DMS114 treated with DMSO at 0.1 percent for 48 hours (cell line): Measurements from ENCODE around the gene SEMA6B.
"Not testable (repeated sequence)": the region's sequence is repeated elsewhere in the genome, so short reads cannot be mapped to it uniquely, and the experiment has no call there.

ENCODE experiments used
- DNase-seq: peaks from one replicate; lab custom pipeline; 2025; ENCODE audit not compliant: unreplicated experiment; lab: John Stamatoyannopoulos, UW

Gene SEMA6B

DNA sequence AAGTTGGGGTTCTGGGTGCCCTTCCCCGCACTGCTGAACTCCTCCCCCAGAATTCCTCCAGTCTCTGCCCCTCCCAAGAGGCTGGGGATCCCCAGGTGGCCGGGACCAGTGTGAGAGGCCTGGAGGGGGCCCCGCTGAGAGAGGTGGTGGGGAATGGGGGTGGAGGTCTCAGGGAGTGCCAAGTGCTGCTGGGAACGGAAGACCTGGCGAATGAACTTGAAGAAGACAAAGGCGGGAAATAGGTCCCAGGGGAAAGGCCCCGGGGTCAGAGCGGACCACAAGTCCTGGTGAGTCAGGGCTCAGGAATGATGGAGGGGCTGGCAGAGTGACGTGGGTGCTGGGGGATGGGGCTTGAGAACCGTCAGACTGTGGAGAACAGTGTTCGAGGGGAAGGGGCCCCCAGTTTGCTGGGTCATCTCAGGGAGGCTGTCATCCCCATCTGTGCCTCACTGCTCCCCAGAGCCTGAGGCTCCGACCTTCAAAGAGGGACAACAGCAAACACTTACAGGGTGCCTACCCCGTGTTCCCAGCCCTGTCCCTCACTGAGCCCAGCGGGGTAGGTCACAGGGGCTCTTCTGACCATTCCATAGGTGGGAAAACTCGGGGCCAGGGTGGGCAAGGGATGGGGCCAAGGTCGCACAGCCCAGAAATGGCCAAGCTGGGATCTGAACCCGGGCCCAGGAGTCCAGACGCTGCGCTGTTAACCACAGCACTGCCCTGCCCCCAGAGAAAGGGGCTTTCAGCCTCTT, 16.0 kb upstream of the SEMA6B start:
- no peak for DNase-seq

DNA sequence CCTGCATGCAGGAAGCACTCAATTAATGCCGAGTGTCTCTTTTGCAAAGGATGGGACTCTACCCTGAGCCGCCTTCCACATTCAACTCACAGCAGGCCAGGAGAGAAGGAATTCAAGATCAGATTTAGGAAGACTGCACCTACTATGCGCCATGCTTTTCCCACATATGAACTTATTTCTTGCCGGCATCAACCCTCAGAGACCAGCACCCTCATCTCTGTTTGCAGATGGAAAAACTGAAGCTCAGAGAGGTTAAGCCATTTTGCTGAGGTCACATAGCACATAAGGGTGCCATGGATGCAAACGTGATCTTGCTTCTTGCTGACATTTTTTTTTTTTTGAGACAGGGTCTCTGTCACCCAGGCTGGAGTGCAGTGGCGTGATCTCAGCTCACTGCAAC, 14.2 kb upstream of the SEMA6B start:
- no peak for DNase-seq

DNA sequence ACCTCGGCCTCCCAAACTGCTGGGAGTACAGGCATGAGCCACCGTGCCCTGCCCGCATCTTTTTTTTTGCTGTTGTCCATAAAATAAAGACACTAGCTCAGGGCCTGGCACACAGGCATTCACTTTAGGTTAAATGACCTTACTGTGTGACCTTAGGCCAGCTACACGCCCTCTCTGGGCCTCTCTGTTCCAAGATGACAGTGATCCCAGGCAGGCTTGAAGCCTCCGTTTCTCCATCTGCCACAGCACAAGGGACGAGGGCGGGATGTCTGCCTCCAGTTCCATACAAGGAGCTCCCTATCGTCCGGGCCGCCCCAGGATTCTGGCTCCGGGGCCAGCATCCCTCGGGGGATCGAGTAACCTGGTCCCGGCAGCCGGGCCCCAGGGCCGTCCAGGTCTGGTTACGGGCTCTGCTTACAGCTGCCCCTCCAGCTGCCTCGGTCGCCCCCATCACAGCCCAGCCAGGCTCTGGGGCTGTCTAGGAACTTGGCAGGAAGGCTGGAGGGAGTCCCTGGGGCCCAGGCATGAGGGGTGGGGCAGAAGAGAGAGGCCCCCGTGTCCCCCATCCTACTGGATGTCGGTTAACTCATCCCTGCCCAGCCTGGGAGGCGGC, 11.9 kb upstream of the SEMA6B start:
- DNase-seq = no peak

DNA sequence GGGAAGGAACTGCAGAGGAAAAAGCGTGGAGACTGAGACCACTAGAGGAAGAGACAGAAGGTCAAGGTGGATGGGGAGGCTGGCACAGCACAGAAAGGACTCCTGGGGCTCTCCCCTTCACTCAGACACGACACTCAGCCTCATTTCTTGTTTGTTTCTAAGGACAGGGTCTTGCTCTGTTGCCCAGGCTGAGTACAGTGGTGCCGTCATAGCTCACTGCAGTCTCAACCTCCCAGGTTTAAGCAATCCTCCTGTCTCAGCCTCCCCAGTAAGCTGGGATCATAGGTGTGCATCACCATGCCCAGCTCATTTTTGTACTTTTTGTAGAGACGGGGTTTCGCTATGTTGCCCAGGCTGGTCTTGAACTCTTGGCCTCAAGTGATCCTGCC, 11.4 kb upstream of the SEMA6B start:
- DNase-seq = no peak

DNA sequence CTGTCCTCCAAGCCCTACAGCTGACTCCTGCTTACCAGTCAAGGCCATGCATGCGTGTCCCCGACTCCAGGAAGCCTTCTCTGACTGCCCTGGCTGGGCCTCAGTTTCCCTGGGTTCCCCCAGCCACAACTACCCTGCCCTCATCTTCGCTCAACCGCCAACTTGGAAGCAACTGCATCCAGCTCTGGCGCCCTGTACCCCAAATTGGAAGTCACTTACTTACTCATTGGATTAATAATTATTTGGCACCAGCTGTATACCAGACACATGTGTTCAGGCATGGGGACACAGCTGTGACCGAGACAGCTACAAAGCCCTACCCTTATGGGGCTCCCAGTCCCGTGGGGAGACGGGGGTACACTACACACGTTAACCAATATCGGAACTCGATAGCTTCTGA, 10.9 kb upstream of the SEMA6B start:
- DNase-seq = no peak

DNA sequence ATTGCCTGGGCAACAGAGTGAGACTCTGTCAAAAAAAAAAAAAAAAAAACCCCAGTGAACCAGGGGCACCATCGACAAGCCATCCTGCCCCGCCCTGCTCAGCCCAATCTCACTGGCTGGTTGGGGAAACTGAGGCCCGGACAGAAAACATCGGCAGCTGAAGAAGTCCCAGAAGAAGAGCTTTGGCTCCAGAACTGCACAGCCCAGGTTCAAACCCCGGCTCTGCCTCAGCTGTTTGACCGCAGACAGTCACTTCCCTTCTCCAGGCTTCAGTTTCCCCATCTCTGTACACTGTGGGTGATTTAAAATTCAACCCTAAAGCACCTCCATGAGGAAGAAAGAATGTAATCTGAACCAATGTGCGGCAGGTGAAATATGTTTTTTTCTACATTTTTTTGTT, 9.4 kb upstream of the SEMA6B start:
- no peak for DNase-seq

DNA sequence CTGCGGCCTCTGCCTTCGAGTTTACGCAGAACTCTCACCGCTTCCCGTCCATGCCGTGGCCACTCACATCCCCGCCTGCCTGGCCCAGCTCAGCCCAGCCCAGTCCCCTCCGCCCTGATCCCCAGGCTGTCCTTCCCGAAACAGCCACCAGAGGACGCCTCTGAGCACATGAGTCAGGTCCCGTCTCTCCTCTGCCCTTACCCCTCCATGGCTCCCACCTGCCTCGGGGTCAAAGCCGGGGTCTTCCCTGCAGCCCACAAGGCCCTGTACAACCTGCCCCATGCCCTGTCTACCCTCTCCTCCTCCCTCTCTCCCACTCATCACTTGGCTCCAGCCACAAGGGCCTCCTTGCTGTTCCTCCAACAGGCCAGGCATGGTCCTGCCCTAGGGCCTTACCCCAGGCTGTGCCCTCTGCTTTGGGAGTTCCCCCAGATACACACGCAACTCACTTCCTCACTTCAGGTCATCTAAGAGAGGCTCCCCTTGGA, 8.1 kb upstream of the SEMA6B start:
- no peak for DNase-seq

DNA sequence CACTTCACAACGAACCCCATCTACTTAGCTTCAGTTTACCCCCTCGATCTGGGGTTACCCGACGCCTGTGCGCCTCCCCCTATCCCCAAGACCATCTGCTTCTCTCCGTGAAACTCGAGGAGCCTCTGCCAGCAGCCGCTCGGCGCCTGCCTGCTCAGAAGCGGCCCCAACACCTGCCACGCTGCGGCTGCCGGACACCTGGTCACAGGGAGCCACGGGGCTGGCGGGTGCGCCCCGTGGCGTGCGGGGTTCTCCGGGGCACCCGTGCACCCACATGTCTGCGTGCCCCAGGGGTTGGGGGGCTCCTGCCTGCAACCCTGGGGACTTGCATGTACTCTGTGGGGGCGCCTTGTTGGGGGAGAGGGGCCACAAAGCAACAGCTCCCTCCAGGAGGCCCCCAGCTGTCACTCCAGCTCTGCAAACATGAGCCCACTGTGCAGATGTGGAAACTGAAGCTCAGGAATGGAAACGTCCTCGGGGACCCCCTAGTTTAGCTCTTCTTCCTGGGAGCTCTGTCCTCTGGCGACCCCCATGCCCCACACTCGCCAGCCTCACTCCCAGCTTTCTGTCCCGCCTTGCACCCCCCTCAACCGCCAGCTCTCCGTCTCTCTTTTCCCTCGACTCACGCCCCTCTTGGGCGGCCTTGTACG, 7.0 kb upstream of the SEMA6B start:
- DNase-seq = no peak

DNA sequence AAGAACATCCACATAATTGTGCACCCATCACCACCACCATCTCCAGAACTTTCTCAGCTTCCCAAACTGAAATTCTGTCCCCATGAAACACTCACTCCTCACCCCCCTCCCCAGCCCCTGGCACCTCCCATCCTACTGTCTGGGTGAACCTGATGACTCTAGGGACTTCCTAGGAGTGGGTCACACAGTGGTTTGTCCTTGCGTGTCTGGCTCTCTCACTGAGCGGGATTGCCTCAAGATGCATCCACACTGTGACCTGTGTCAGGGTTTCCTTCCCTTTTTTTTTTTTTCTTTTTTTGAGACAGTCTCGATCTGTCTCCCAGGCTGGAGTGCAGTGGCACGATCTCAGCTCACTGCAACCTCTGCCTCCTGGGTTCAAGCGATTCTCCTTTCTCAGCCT, 4.1 kb upstream of the SEMA6B start:
- DNase-seq = not testable (repeated sequence)

DNA sequence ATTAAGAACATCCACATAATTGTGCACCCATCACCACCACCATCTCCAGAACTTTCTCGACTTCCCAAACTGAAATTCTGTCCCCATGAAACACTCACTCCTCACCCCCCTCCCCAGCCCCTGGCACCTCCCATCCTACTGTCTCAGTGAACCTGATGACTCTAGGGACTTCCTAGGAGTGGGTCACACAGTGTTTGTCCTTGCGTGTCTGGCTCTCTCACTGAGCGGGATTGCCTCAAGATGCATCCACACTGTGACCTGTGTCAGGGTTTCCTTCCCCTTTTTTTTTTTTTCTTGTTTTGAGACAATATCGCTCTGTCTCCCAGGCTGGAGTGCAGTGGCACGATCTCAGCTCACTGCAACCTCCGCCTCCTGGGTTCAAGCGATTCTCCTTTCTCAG, 2.6 kb upstream of the SEMA6B start:
- not testable (repeated sequence) for DNase-seq

DNA sequence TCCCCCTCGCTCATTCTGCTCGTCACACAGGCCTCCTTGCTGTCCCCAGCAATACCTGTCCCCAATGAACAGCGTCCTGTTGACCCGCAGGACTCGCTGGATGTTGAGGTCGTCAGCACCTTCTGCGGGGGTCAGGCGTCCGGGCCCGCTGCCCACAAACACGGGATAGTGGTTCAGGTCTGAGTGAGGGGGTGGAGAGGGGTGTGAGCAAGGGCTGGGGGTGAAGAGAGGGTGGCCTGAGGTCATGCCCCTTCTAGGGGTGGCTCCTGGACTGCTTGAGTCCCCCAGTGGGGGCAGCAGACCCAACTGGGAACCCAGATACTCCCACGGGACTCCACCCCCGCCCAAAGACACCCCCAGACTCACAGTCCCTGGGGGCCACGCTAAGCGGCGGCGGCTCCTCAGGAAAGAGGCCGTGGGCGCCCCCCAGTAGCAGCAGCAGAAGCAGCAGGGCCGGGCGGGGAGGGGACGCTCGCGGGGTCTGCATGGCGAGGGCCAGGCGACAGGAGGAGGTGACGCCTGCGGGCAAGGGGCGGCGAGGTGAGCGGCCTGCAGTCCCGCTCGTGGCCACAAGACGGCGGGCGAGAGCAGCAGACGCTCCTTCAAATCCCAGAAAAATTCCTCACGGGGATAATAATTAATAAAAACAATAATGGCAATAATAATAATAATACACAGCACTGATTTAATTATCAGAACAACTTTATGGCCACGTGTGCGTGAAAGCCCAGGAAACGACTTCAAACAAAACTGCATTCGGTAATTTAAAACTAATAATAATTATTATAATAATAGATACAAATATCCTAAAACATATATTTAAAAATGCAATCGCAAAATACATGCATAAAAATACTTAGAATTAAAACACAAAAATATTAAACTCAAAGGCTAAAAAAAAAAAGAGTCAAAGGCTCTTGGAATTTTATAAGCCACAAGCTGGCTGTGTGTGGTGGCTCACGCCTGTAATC, 1.2 kb downstream of the SEMA6B start:
- DNase-seq = no peak

DNA sequence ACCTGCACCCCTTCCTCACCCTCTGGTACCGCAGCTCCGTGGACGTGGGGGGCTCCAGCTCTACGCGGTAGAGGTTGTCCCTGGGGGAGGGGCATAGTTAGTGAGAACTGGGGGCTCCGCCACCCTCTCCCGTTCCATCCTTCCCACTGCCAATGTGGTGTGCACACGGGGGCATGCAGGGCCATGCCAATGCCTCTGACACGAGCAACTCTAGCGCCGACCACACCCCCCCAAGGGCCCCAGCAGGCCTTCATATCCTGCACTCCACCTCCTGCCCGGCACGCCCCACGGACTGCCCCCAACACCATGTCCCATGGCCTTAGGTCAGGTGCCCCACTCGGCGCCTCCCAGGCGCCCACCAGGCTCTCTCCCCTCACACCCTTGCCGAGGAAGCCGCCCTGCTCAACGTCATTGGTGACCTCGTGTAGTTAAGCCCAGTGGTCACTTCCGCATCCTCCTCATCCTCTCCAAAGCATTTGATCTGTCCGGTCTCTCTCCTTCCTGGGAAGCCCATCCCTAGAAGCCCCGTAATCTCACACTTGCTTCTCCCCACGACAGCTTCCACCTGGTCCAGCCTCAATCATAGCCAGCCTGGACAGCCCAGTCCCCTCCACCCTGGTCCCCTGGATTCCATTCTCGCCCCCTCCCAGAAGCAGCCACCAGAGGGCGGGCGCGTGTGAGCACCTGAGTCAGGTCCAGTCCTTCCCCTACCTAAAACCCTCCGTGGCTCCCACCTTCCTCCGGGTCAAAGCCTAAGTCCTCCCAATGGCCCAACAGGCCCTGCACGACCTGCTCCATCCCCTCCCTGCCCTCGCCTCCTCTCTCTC, 2.1 kb downstream of the SEMA6B start:
- DNase-seq = no peak

DNA sequence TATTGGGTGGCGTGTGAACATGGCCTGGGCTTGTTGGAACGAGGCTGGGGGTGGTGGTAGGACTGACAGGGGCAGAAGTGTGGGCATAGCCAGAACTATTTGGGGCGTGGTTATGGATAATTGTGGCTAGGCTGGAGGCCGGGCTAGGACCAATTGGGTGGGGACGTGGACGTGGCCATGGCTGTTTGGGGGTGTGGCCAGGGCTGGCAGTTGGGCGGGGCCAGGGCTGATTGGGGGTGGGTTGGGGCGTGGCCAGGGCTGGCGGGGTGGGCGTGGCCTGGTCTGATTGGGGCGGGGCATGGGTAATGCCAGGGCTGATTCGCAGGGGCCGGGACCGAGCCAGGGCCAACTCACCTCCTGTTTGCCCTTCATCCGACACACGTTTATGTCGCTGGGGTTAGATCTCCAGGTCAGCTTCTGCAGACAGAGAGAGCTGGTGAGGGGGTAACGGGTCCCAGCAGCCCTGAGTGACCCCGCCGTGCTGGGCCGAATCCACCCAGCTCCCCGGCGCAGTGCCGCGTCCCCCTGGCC, 2.8 kb downstream of the SEMA6B start:
- DNase-seq = no peak

DNA sequence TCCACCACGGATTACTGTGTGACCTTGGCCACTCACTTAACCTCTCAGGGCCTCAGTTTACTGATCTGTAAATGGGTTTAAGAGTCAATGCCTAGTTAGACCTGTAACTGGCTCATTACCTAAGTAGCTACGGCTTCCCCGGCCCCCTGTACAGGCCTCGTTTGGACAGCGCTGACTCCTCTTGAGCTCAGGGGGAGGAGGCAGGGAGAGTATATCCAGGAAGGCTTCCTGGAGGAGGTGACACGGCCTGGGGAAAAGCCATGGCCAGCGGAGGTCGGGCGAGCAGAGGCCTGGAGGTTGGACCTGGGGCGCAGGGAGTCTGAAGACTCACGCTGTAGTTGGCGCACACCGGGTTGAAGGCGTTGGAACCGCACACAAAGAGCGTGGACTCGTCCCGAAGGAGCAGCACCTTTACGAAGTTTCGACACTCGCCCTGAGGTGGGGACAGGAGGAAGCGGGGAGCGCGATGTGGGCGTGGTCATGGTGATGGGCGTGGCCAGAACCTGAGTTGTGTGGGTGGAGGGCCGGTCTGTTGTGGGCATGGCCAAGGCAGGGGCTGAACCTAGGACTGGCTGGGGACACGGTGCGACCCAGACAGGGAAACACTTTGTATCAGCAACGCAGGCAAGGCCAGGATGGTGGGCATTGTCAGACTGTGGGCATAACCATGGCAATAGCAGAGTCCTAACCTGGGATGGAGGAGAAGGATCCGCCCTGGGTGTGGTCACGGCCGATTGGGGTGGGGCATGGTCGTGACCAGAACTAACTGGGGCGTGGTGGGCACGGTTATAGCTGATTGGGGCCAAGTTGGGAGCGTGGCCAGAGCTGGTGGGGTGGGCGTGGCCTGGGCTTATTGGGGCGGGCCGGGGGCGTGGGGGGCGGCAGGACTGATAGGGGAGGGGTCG, 3.6 kb downstream of the SEMA6B start:
- DNase-seq = no peak

DNA sequence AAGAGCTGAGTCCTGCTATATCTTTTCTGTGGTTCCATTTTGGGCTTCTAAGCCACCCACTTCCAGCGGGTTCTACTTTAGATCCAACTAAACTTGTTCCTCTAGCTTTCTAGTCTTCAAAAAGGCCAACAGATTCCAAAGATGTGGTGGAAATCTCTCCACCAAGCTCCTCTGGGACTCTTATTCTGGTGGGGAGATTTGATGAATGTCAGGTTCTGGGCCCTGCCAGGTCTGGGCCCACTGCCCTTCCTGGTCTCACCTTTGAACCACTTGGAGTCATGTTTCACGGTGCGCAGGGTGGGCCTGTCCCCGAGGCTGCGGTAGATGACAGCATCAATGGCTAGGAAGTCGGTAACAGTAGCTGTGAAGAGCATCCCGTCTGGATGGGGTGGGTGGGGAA, 4.8 kb downstream of the SEMA6B start:
- DNase-seq = no peak

DNA sequence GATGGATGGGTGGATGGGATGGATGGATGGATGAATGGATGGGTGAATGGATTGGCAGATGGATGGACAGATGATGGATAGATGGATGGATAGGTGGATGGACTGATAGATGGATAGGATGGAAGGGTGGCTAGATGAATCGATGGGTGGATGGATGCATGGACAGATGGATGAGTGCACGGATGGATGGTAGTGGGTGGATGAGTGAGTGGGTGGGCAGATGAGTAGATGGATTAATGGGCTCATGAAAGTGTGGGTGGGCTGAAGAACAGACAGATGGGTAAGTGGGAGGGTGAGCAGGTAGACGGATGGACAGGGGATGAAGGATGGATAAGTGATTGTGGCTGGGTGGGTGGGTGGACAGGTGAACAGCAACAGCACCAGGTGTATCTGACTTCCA, 5.7 kb downstream of the SEMA6B start:
- no peak for DNase-seq

DNA sequence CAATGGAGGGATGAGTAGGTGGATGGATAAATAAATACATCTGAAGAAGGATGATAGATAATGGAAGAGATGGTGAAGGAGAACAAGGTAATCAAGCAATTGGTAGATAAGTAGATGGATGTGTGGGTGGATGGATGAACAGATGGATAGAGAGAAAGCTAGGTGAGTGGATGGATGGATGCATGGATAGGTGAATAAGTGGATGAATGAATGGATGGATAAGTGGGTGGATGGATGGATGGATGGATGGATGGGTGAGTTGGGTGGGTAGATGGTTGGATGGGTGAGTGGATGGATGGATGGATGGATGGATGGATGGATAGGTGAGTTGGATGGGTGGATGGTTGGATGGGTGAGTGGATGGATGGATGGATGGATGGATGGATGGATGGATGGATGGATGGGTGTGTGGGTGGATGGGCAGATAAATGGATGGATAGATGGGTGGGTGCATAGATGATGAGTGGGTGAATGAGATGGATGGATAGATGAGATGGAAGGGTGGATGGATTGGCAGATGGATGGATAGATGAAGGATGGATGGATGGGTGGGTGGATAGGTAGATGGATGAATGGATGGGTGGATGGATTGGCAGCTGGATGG, 6.3 kb downstream of the SEMA6B start:
- DNase-seq = no peak

DNA sequence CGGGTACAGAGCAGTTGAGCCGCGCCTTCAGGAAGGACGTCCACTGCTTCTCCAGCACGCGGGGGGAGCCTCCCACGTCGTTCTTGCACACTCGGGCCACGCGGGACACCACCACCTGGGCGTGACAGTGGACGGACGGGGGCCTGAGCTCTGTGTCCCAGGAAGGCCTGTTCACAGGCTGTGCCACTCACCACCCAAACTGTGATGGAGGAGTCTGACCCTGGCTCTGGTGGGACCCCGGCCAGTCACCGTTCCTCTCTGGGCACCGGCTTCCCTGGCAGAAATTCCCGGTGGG, 7.0 kb downstream of the SEMA6B start:
- no peak for DNase-seq
